Uterus (tissue), 4 donors: ENCODE results near the gene SOAT1. TPM values are rescaled to one million over a fixed set of nuclear protein-coding genes. Genes with fewer than 3 reads are reported as not detected.

ENCODE experiments used
- DNase-seq, 2 donors: peaks; one replicate each; pipeline ENCODE4 v3.0.0-alpha.2; 2019 to 2020
- H3K27ac ChIP-seq, 2 donors: fragments of 200-600 bp; sonication (generic); 1 replicate in 1 of 2; 2 replicates in 1 of 2; pipeline ENCODE4 v1.5.1; 2016 to 2018
- H3K27me3 ChIP-seq, 2 donors: fragments of 200-600 bp; sonication (generic); one replicate each; pipeline ENCODE4 v1.5.1; 2018 to 2019; ENCODE audit warnings: control low read depth in 1 of 2
- H3K36me3 ChIP-seq, 2 donors: fragments of 200-600 bp; sonication (generic); one replicate each; pipeline ENCODE4 v1.5.1; 2019; ENCODE audit warnings: control low read depth in 1 of 2
- H3K4me1 ChIP-seq, 2 donors: fragments of 200-600 bp; sonication (generic); one replicate each; pipeline ENCODE4 v1.5.1; 2018 to 2019; ENCODE audit warnings: control low read depth in 1 of 2
- H3K4me3 ChIP-seq, 2 donors: fragments of 200-600 bp; sonication (generic); 1 replicate in 1 of 2; 2 replicates in 1 of 2; pipeline ENCODE4 v1.5.1; 2018 to 2019; ENCODE audit warnings: mild to moderate bottlenecking in 1 of 2
- H3K9me3 ChIP-seq, 2 donors: fragments of 200-600 bp; sonication (generic); one replicate each; pipeline ENCODE4 v1.5.1; 2019; ENCODE audit warnings: control low read depth in 1 of 2
- CTCF ChIP-seq, 4 experiments: fragments of 200-600 bp in 2 of 4; fragments of 450-650 bp in 2 of 4; sonication (generic) in 2 of 4; IDR thresholded peaks; one replicate each; pipeline ENCODE4 v1.5.1; 2016 to 2019; ENCODE audit warnings: antibody characterized with exemption in 4 of 4, mild to moderate bottlenecking in 2 of 4, moderate library complexity in 1 of 4
- POLR2A ChIP-seq, 2 donors: fragments of 450-650 bp; IDR thresholded peaks; one replicate each; pipeline ENCODE4 v1.6.1; 2016; ENCODE audit warnings: antibody characterized with exemption in 2 of 2, mild to moderate bottlenecking in 1 of 2, moderate library complexity in 1 of 2
- intact Hi-C: fragments of 100-400 bp; cut with DNase I; formaldehyde crosslinking; loops from one replicate; pipeline ENCODE4 v1.15.1; 2023; ENCODE audit warnings: low total_unique reads
- total RNA-seq, 4 donors: library from RNA; depleted of rRNA in 3 of 4; stranded (reverse); fragments of >200 nt in 3 of 4; gene quantifications; one replicate each; pipeline versions ENCODE4 v1.1.0 to v1.2.4, GENCODE V29; 2014 to 2023
- donor health status: DM: yes; HTN: yes; CAD: no.

The SOAT1 gene
- total RNA-seq, 4 donors from 2014 or later = 4.9 to 34.6 (median 18.4) TPM

GRCh38 chr1:179303200-179303785, 9.7 kb downstream of the SOAT1 start:
- H3K4me3 ChIP-seq = no peak overlapping the region
- H3K9me3 ChIP-seq = no peaks in the 10 kb centered on the region
- H3K27me3 ChIP-seq = no peaks in the 10 kb centered on the region
- H3K4me1 ChIP-seq = no peaks in the 10 kb centered on the region
- no peak overlapping the region for H3K27ac ChIP-seq
- no peak for DNase-seq
- H3K36me3 ChIP-seq = no peaks in the 10 kb centered on the region
- TF ChIP-seq POLR2A (IDR thresholded peaks at IDR 0.05) = no peak
- TF ChIP-seq CTCF (IDR thresholded peaks at IDR 0.05) = no peak
- intact Hi-C loops = no loop called here

DNA sequence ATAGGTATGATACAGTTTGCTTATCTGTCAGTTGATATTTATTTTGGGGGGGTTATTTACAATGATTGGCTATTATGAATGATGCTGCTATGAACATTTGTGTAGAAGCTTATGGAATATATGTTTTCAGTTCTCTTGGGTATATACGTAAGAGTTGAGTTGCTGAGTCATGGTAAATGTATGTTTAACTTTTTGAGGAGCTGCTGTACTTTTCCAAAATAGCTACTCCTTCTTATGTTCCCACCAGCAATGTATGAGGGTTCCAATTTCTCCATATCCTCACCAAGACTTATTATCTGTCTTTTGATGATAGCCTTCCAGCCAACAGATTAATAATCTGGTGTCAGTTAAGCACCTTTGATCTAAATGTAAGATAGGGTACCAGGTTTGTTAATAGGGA, 11.9 kb downstream of the SOAT1 start:
- DNase-seq = no peak
- no peak for TF ChIP-seq CTCF (IDR thresholded peaks at IDR 0.05)
- no peak for TF ChIP-seq POLR2A (IDR thresholded peaks at IDR 0.05)
- no peaks in the 10 kb centered on the region for H3K4me1 ChIP-seq
- intact Hi-C loops = no loop called here
- H3K36me3 ChIP-seq = no peaks in the 10 kb centered on the region
- no peak overlapping the region for H3K4me3 ChIP-seq
- no peaks in the 10 kb centered on the region for H3K9me3 ChIP-seq
- H3K27ac ChIP-seq = no peak overlapping the region
- H3K27me3 ChIP-seq = no peaks in the 10 kb centered on the region

GRCh38 chr1:179310291-179310690, 16.7 kb downstream of the SOAT1 start:
- DNase-seq = no peak
- no peak overlapping the region for H3K4me3 ChIP-seq
- TF ChIP-seq CTCF (IDR thresholded peaks at IDR 0.05) (no peak), POLR2A (IDR thresholded peaks at IDR 0.05) (no peak)
- no peaks in the 10 kb centered on the region for H3K4me1 ChIP-seq
- H3K36me3 ChIP-seq = no peaks in the 10 kb centered on the region
- H3K27me3 ChIP-seq = no peaks in the 10 kb centered on the region
- H3K9me3 ChIP-seq = no peaks in the 10 kb centered on the region
- intact Hi-C loops = no loop called here
- H3K27ac ChIP-seq = no peak overlapping the region

GRCh38 chr1:179310721-179311120, 17.1 kb downstream of the SOAT1 start:
- TF ChIP-seq CTCF (IDR thresholded peaks at IDR 0.05) = no peak
- TF ChIP-seq POLR2A (IDR thresholded peaks at IDR 0.05) = no peak
- Histone ChIP-seq H3K36me3 (no peaks in the 10 kb centered on the region), H3K4me3 (no peak overlapping the region), H3K27me3 (no peaks in the 10 kb centered on the region), H3K9me3 (no peaks in the 10 kb centered on the region), H3K27ac (no peak overlapping the region), H3K4me1 (no peaks in the 10 kb centered on the region)
- DNase-seq = no peak
- intact Hi-C loops = no loop called here

- Histone ChIP-seq H3K4me1 (no peaks in the 10 kb centered on the region), H3K27ac (no peak overlapping the region), H3K27me3 (no peaks in the 10 kb centered on the region), H3K9me3 (no peaks in the 10 kb centered on the region), H3K4me3 (no peak overlapping the region), H3K36me3 (no peaks in the 10 kb centered on the region)
- no peak for TF ChIP-seq CTCF (IDR thresholded peaks at IDR 0.05)
- no peak for TF ChIP-seq POLR2A (IDR thresholded peaks at IDR 0.05)
- intact Hi-C loops = no loop called here
- DNase-seq = no peak
Observed at GRCh38 chr1:179311149-179311700, 17.6 kb downstream of the SOAT1 start.
